Vagina (tissue), 2 donors: ENCODE measurements around the gene CNOT6. TPM values are rescaled to one million over a fixed set of nuclear protein-coding genes. Genes with fewer than 3 reads are reported as not detected.

Experiments
- DNase-seq, 2 donors: peaks; one replicate each; pipeline ENCODE4 v3.0.0-alpha.2; 2017; ENCODE audit errors: extremely low spot score in 2 of 2
- H3K27ac ChIP-seq: fragments of 200-600 bp; sonication (generic); one replicate; pipeline ENCODE4 v1.5.1; 2019
- H3K27me3 ChIP-seq: fragments of 200-600 bp; sonication (generic); one replicate; pipeline ENCODE4 v1.5.1; 2019
- H3K36me3 ChIP-seq, 2 donors: fragments of 200-600 bp; sonication (generic); one replicate each; pipeline ENCODE4 v1.5.1; 2017 to 2019
- H3K4me1 ChIP-seq: fragments of 200-600 bp; sonication (generic); one replicate; pipeline ENCODE4 v1.5.1; 2019
- H3K4me3 ChIP-seq, 2 donors: fragments of 200-600 bp; sonication (generic); 1 replicate in 1 of 2; 2 replicates in 1 of 2; pipeline ENCODE4 v1.5.1; 2016 to 2019
- H3K9me3 ChIP-seq: fragments of 200-600 bp; sonication (generic); one replicate; pipeline ENCODE4 v1.5.1; 2019
- POLR2A ChIP-seq, 2 donors: fragments of 450-650 bp; IDR thresholded peaks; one replicate each; pipeline ENCODE4 v1.6.1; 2017; ENCODE audit warnings: antibody characterized with exemption in 2 of 2, mild to moderate bottlenecking in 2 of 2, moderate library complexity in 2 of 2
- POLR2AphosphoS5 ChIP-seq, 2 donors: sonication (generic); formaldehyde crosslinking; IDR thresholded peaks; one replicate each; pipeline ENCODE4 v1.9.0; 2017; ENCODE audit warnings: antibody characterized with exemption in 2 of 2, mild to moderate bottlenecking in 2 of 2, low read depth in 1 of 2; ENCODE audit not compliant: insufficient read depth in 1 of 2
- intact Hi-C: fragments of 100-400 bp; cut with DNase I; formaldehyde crosslinking; loops from one replicate; pipeline ENCODE4 v1.15.1; 2023
- total RNA-seq: library from RNA; depleted of rRNA; stranded (reverse); fragments of >200 nt; gene quantifications from one replicate; pipeline ENCODE4 v1.2.3, GENCODE V29; 2016
- TF ChIP-seq, protein P1 (sequence below), 3 experiments: fragments of 450-650 bp in 2 of 3; fragments of 200-600 bp in 1 of 3; sonication (generic) in 1 of 3; IDR thresholded peaks; one replicate each; pipeline ENCODE4 v1.5.1; 2017 to 2019; ENCODE audit warnings: antibody characterized with exemption in 3 of 3, mild to moderate bottlenecking in 2 of 3, moderate library complexity in 2 of 3

Gene CNOT6
- total RNA-seq, 1 donor from 2014 or later, result 21.4 TPM

DNA sequence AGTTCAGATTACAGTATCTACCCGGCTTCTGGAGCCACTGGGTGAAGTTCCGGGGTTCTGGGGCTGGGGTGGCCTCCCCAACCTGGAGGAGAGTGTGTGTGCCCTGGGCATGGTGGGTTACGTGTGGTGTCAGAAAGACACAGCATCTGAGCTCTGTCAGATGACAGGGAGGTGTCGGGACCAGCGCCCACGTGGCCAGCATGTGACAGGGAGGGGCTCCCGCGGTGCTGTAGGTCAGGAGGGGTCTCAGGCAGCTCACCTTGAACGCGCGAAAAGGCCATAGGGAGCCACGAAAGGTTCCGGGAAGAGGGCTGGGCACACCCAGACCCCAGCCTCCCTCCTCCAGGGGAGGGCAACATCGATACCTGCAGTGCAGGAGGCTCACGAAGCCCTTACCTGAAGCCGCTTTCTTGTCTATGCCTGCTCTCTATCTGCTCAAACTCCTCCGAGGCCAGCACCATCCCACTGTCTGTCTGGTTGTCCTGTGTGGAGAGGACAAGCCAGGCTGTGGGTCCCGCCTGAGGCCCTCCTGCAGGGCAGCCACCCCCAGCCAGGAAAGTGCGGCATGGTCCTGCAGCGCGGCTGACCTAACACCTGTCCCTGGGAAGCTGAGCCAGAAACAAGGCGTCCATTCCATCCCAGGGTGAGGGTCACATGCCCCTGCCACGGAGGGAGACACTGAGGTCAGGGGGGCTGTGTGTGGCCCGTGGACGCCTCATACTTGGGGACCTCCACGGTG, 114.6 kb downstream of the CNOT6 start:
- H3K4me1 ChIP-seq, result no peaks in the 10 kb centered on the region
- no peaks in the 10 kb centered on the region for H3K27me3 ChIP-seq
- H3K36me3 ChIP-seq, result no peaks in the 10 kb centered on the region
- no peaks in the 10 kb centered on the region for H3K9me3 ChIP-seq
- TF ChIP-seq POLR2A (IDR thresholded peaks at IDR 0.05), result no peak
- TF ChIP-seq, protein P1, sequence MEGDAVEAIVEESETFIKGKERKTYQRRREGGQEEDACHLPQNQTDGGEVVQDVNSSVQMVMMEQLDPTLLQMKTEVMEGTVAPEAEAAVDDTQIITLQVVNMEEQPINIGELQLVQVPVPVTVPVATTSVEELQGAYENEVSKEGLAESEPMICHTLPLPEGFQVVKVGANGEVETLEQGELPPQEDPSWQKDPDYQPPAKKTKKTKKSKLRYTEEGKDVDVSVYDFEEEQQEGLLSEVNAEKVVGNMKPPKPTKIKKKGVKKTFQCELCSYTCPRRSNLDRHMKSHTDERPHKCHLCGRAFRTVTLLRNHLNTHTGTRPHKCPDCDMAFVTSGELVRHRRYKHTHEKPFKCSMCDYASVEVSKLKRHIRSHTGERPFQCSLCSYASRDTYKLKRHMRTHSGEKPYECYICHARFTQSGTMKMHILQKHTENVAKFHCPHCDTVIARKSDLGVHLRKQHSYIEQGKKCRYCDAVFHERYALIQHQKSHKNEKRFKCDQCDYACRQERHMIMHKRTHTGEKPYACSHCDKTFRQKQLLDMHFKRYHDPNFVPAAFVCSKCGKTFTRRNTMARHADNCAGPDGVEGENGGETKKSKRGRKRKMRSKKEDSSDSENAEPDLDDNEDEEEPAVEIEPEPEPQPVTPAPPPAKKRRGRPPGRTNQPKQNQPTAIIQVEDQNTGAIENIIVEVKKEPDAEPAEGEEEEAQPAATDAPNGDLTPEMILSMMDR (IDR thresholded peaks at IDR 0.05), result no peak
- TF ChIP-seq POLR2AphosphoS5 (IDR thresholded peaks at IDR 0.05; ENCODE audit: insufficient read depth in 1 of 2, low read depth in 1 of 2), result no peak
- intact Hi-C loops, result no loop called here
- no peak overlapping the region for H3K27ac ChIP-seq
- no peak for DNase-seq
- H3K4me3 ChIP-seq, result no peak overlapping the region

DNA sequence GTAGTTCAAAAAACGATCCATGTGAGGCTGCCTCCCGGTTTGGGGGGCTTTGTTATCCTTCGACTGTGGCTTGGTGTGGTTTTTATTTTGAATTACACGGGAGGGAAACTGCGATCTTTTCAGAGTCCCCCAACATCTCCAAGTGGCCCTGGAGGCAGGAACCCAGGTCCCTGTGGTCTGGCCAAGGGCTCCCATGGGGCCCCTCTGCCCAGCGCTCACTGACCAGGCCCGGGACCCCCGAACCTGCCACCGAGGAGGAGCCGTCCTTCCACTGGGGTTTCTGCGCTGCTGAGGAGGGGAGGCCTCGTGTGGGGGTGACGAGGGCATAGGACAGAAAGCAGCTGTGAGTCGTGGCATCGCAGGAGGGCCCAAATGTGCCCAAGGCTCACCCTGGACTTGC, 115.2 kb downstream of the CNOT6 start:
- no peak overlapping the region for H3K4me3 ChIP-seq
- no peaks in the 10 kb centered on the region for H3K27me3 ChIP-seq
- H3K9me3 ChIP-seq, result no peaks in the 10 kb centered on the region
- H3K36me3 ChIP-seq, result no peaks in the 10 kb centered on the region
- intact Hi-C loops, result no loop called here
- TF ChIP-seq POLR2A (IDR thresholded peaks at IDR 0.05) (no peak), POLR2AphosphoS5 (IDR thresholded peaks at IDR 0.05; ENCODE audit: insufficient read depth in 1 of 2, low read depth in 1 of 2) (no peak)
- TF ChIP-seq, protein P1 (IDR thresholded peaks at IDR 0.05), result no peak
- no peaks in the 10 kb centered on the region for H3K4me1 ChIP-seq
- H3K27ac ChIP-seq, result no peak overlapping the region
- no peak for DNase-seq

DNA sequence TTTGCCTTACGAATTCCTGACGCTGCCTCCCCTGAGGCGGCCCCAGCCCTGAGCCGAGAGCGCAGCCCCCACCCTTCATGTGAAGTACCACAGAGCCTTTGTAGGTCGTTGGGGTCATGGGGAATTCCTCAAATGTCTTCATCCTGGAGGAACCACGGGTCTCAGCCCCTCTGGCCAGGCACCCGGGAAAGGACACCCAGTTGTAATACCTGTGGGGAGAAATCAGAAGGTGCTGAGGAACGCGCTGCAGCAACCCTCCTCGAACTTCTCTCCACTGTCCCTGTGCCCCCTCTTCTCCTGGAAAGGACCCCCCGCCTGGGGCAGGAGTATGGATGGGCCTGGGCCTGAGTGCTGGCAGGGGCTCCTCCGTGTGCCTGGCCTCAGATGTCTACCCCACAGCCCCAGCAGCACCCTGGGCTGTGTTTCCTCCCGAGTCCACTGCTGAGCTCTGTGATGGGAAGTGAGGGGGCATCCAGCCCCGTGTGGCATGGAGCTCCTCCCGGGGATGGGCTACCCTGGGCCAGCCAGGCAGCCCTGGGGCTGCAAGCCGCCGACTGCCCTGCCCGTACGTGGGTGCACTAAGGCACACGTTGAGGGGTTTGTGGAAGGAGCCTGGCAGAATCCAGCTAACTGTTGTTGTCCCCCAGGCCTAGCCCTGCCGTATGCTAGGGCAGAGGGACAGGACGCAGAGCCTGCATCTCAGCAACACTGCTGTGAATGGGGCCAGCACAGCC, 115.8 kb downstream of the CNOT6 start:
- no peak overlapping the region for H3K27ac ChIP-seq
- H3K27me3 ChIP-seq, result no peaks in the 10 kb centered on the region
- H3K9me3 ChIP-seq, result no peaks in the 10 kb centered on the region
- intact Hi-C loops, result no loop called here
- H3K36me3 ChIP-seq, result no peaks in the 10 kb centered on the region
- no peak overlapping the region for H3K4me3 ChIP-seq
- no peaks in the 10 kb centered on the region for H3K4me1 ChIP-seq
- DNase-seq, result no peak
- TF ChIP-seq POLR2AphosphoS5 (IDR thresholded peaks at IDR 0.05; ENCODE audit: insufficient read depth in 1 of 2, low read depth in 1 of 2) (no peak), POLR2A (IDR thresholded peaks at IDR 0.05) (no peak)
- TF ChIP-seq, protein P1 (IDR thresholded peaks at IDR 0.05), result no peak

DNA sequence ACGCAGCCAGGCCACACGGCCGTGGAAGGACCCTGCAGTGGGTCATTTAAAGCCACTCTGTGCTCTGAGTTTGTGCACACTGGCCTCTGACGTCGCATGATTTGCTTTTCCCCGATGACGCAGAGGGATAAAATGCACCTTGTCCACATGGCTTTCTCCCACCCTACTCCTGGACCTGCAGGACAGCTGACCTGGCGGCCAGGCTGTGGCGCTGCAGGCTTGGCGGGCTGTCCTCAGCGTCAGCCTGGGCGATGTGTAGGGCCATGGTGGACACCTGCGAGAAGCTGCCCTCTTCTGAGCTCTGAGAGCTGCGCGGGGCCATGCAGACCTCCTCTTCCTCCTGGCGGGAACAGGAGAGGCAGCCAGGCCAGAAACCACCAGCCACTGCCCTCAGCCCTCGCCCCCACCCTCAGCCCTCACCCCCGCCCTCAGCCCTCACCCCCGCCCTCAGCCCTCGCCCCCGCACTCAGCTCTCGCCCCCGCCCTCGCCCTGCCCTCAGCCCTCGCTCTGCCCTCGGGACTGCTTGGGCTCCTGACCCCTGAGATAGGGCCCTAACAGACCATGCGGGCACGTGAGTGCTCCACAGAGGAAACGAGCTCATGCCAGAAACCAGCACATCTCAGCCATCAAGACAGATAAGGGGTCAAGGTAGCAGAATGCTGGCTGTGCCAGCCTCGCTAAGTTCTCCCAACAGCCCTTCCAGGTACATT, 117.1 kb downstream of the CNOT6 start:
- TF ChIP-seq POLR2AphosphoS5 (IDR thresholded peaks at IDR 0.05; ENCODE audit: insufficient read depth in 1 of 2, low read depth in 1 of 2), result no peak
- no peak for TF ChIP-seq POLR2A (IDR thresholded peaks at IDR 0.05)
- TF ChIP-seq, protein P1 (IDR thresholded peaks at IDR 0.05), result no peak
- intact Hi-C loops, result no loop called here
- Histone ChIP-seq H3K27me3 (no peaks in the 10 kb centered on the region), H3K4me1 (no peaks in the 10 kb centered on the region), H3K36me3 (no peaks in the 10 kb centered on the region), H3K9me3 (no peaks in the 10 kb centered on the region), H3K27ac (no peak overlapping the region), H3K4me3 (no peak overlapping the region)
- no peak for DNase-seq
